ENCODE data around the gene NME7. TPM values are rescaled to one million over a fixed set of nuclear protein-coding genes. Genes with fewer than 3 reads are reported as not detected.

NME7 gene
- total and polyA plus RNA-seq, 2 experiments from 2014 or later = 22.3 to 35.3 TPM

DNA sequence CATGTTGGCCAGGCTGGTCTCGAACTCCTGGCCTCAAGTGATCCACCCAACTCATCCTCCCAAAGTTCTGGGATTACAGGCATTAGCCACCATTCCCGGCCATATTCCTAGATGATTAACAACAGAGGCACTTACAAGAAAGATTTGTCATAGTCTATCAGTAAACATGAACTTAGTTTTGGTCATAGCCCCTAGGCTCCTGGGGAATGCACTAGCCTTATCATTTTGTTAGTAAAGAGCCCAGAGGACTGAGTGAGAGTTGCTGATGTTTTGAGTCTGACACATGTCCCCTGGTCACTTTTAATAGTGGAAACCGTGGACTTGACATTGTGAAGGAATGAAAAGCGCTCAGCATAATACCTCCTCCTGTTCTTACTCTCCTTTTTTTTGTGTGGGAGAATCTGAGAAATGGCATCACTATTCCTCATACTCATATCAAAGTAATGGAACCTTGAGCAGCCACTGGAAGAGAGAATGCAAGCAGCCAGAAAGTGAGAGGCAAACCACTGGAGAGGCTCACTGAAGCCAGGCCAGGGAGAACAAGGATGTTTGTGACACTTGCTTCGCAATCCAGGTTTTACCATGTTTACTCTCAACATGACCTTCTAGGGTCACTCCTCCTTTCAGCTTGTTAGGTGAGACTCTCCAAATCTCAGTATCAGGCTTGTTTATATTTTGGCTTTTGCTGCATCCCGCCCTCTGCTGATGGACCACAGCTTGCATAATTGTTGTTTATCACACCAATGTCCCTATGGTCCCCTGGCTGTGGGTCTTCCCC, 246.3 kb downstream of the NME7 start:
- no peaks in the 10 kb centered on the region for H3K9me3 ChIP-seq (ENCODE audit: low read depth)
- H3K27ac ChIP-seq = no peak overlapping the region
- in situ Hi-C loops (cut with MboI) = loop anchor here (10.0 to 25.0 kb wide), 2 partner anchors 517 to 684 kb away; no protein-coding TSS in a partner anchor

DNA sequence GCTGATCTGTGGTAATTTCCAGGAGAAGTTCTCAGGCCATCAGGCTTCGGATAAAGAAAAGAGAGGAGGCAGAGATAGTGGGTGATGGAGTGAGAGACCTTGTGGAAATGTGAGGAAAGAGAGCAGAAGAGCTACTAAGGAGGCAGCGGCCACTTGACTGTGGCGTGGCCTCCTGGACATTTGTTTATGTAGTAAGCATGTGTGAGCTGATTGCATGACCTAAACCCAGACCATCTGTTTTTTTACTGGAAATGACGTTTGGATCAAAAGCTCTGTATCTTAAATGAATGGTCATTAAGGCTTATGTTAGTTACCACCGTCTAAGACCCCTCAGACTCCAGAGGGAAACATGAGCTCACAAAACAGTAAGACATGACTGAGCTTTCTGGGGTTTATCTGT, 247.5 kb downstream of the NME7 start:
- Histone ChIP-seq H4K20me1 (ENCODE audit: insufficient read depth) (no peaks in the 10 kb centered on the region), H3K9me2 (ENCODE audit: insufficient read depth) (no peaks in the 10 kb centered on the region), H3K4me1 (ENCODE audit: insufficient read depth) (peaks cover 14% of the 10 kb centered on the region), H3K27me3 (replicated peaks; ENCODE audit: insufficient read depth) (no peaks in the 10 kb centered on the region), H3K4me3 (no peak overlapping the region), H3K4me2 (ENCODE audit: unreplicated experiment) (no peak overlapping the region), H3K9ac (no peak overlapping the region), H3F3A (ENCODE audit: insufficient read depth) (peaks cover 13% of the 10 kb centered on the region), H3K36me3 (ENCODE audit: low read depth) (no peaks in the 10 kb centered on the region), H3K79me2 (ENCODE audit: insufficient read depth) (no peaks in the 10 kb centered on the region), H3K9me3 (ENCODE audit: low read depth) (no peaks in the 10 kb centered on the region), H3K27ac (peak overlapping the region; percentile 29; the same call in 1 of the 2 replicates), H2AFZ (peak overlapping the region; percentile 52)
- no peak for DNase-seq
- in situ Hi-C loops (cut with MboI) = loop anchor here (10.0 to 25.0 kb wide), 2 partner anchors 515 to 683 kb away; no protein-coding TSS in a partner anchor
- no peak for TF ChIP-seq EZH2 (IDR thresholded peaks at IDR 0.05; ENCODE audit: insufficient read depth, poor library complexity, severe bottlenecking)
- TF ChIP-seq EZH2phosphoT487 (IDR thresholded peaks at IDR 0.05; ENCODE audit: insufficient read depth, low read depth) = no peak
- WGBS, 2 experiments (ENCODE audit: low coverage in 1 of 2, low lambda C conversion rate in 2 of 2, missing lambda C conversion rate in 2 of 2) = 81 to 84% methylated on average over 5 of the region's 5 CpGs

More for the DNA sequence above, 246.3 kb downstream of the NME7 start:
- TF ChIP-seq EZH2phosphoT487 (IDR thresholded peaks at IDR 0.05; ENCODE audit: insufficient read depth, low read depth) = no peak
- TF ChIP-seq EZH2 (IDR thresholded peaks at IDR 0.05; ENCODE audit: insufficient read depth, poor library complexity, severe bottlenecking) = no peak
- no peak overlapping the region for H3K4me3 ChIP-seq
- H3K9ac ChIP-seq = no peak overlapping the region
- no peak overlapping the region for H3K4me2 ChIP-seq (ENCODE audit: unreplicated experiment)
- peaks cover 14% of the 10 kb centered on the region for H3K4me1 ChIP-seq (ENCODE audit: insufficient read depth)
- no peaks in the 10 kb centered on the region for H3K27me3 ChIP-seq (replicated peaks; ENCODE audit: insufficient read depth)
- DNase-seq = no peak
- H3K36me3 ChIP-seq (ENCODE audit: low read depth) = no peaks in the 10 kb centered on the region
- no peaks in the 10 kb centered on the region for H3K9me2 ChIP-seq (ENCODE audit: insufficient read depth)
- H3K79me2 ChIP-seq (ENCODE audit: insufficient read depth) = no peaks in the 10 kb centered on the region
- 78 to 81% methylated on average over 6 of the region's 6 CpGs for WGBS, 2 experiments (ENCODE audit: low coverage in 1 of 2, low lambda C conversion rate in 2 of 2, missing lambda C conversion rate in 2 of 2)
- peaks cover 13% of the 10 kb centered on the region for H3F3A ChIP-seq (ENCODE audit: insufficient read depth)
- H4K20me1 ChIP-seq (ENCODE audit: insufficient read depth) = no peaks in the 10 kb centered on the region
- no peak overlapping the region for H2AFZ ChIP-seq

DNA sequence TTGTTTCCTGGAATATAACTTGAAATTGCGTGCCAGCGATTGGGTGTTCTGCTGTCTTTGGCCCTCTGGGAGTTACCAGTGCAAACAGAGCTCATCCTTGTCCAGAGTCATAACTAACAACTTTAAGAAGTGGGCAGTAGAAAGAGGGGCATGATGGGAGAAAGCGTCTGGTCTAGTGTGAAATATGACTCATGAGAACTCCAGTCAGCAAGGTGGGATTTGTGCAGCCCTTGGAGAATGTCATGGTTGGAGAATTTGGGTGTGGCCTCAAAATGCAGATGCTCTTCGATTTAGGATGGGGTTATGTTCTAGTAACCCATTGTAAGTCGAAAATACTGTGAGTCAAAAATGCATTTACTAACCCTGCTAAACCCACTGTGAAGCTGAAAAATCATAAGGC, 248.2 kb downstream of the NME7 start:
- Histone ChIP-seq H3K9me3 (ENCODE audit: low read depth) (no peaks in the 10 kb centered on the region), H3K4me1 (ENCODE audit: insufficient read depth) (peaks cover 14% of the 10 kb centered on the region), H3K4me2 (ENCODE audit: unreplicated experiment) (no peak overlapping the region), H3K79me2 (ENCODE audit: insufficient read depth) (no peaks in the 10 kb centered on the region), H3K9ac (no peak overlapping the region), H3K27me3 (replicated peaks; ENCODE audit: insufficient read depth) (no peaks in the 10 kb centered on the region), H3K9me2 (ENCODE audit: insufficient read depth) (no peaks in the 10 kb centered on the region), H3K36me3 (ENCODE audit: low read depth) (peaks cover 2% of the 10 kb centered on the region; the same call in 1 of the 2 replicates), H3F3A (ENCODE audit: insufficient read depth) (peaks cover 13% of the 10 kb centered on the region), H2AFZ (peak overlapping the region; percentile 52), H3K4me3 (no peak overlapping the region), H4K20me1 (ENCODE audit: insufficient read depth) (no peaks in the 10 kb centered on the region), H3K27ac (peak overlapping the region; percentile 42)
- WGBS, 2 experiments (ENCODE audit: low coverage in 1 of 2, low lambda C conversion rate in 2 of 2, missing lambda C conversion rate in 2 of 2) = 41% methylated on average over 5 of the region's 5 CpGs
- in situ Hi-C loops (cut with MboI) = loop anchor here (25.0 kb wide), 1 partner anchor 682 kb away; no protein-coding TSS in a partner anchor
- no peak for TF ChIP-seq EZH2 (IDR thresholded peaks at IDR 0.05; ENCODE audit: insufficient read depth, poor library complexity, severe bottlenecking)
- TF ChIP-seq EZH2phosphoT487 (IDR thresholded peaks at IDR 0.05; ENCODE audit: insufficient read depth, low read depth) = no peak
- DNase-seq = peak; percentile 68

DNA sequence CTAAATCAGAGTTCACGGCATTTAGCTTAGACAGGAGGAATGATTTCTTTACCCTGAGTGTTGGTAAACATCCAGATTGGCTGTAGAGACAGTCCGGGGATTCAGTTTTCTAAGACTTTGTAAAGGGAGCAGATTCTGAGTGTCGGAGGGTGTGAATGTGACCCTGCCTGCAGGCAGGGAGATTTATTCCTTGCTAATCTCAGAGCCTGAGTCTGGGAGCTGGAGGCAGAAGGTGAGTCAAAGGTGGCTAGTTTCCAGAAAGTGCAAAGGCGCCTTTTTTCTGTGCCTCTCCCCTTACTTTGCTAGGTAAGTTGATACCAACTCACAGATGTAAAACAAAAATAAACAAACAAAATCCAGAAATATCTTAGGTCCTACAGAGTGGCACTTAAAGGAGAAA, 249.4 kb downstream of the NME7 start:
- Histone ChIP-seq H3K9ac (no peak overlapping the region), H3K27ac (no peak overlapping the region), H4K20me1 (ENCODE audit: insufficient read depth) (no peaks in the 10 kb centered on the region), H3K4me1 (ENCODE audit: insufficient read depth) (peaks cover 25% of the 10 kb centered on the region), H3K4me3 (no peak overlapping the region), H2AFZ (no peak overlapping the region), H3K27me3 (replicated peaks; ENCODE audit: insufficient read depth) (no peaks in the 10 kb centered on the region), H3K9me3 (ENCODE audit: low read depth) (no peaks in the 10 kb centered on the region), H3K4me2 (ENCODE audit: unreplicated experiment) (no peak overlapping the region), H3K9me2 (ENCODE audit: insufficient read depth) (no peaks in the 10 kb centered on the region), H3F3A (ENCODE audit: insufficient read depth) (peaks cover 13% of the 10 kb centered on the region), H3K36me3 (ENCODE audit: low read depth) (peaks cover 4% of the 10 kb centered on the region; the same call in 1 of the 2 replicates), H3K79me2 (ENCODE audit: insufficient read depth) (no peaks in the 10 kb centered on the region)
- DNase-seq = no peak
- no peak for TF ChIP-seq EZH2phosphoT487 (IDR thresholded peaks at IDR 0.05; ENCODE audit: insufficient read depth, low read depth)
- no peak for TF ChIP-seq EZH2 (IDR thresholded peaks at IDR 0.05; ENCODE audit: insufficient read depth, poor library complexity, severe bottlenecking)
- WGBS, 2 experiments (ENCODE audit: low coverage in 1 of 2, low lambda C conversion rate in 2 of 2, missing lambda C conversion rate in 2 of 2) = 99 to 100% methylated on average over 4 of the region's 4 CpGs
- in situ Hi-C loops (cut with MboI) = loop anchor here (25.0 kb wide), 1 partner anchor 681 kb away; no protein-coding TSS in a partner anchor
